Activated naive CD8-positive, alpha-beta T cell (primary cell): ENCODE data around the gene HIVEP2.
A peak's percentile ranks its signal among the peaks of the same experiment; 100 is the strongest.

Experiments used
- H3K27ac Mint-ChIP-seq: one replicate; pipeline ENCODE4 v1.8.0; 2021; ENCODE audit warnings: mixed read lengths
- H3K27me3 Mint-ChIP-seq: one replicate; pipeline ENCODE4 v1.8.0; 2021; ENCODE audit warnings: mixed read lengths
- H3K36me3 Mint-ChIP-seq: one replicate; pipeline ENCODE4 v1.8.0; 2021; ENCODE audit warnings: mixed read lengths
- H3K4me1 Mint-ChIP-seq: one replicate; pipeline ENCODE4 v1.8.0; 2021; ENCODE audit warnings: low read depth, mixed read lengths
- H3K4me3 Mint-ChIP-seq: one replicate; pipeline ENCODE4 v1.8.0; 2021; ENCODE audit warnings: mild to moderate bottlenecking, mixed read lengths
- H3K9me3 Mint-ChIP-seq: one replicate; pipeline ENCODE4 v1.8.0; 2021; ENCODE audit warnings: low read depth, mixed read lengths

Gene HIVEP2

DNA sequence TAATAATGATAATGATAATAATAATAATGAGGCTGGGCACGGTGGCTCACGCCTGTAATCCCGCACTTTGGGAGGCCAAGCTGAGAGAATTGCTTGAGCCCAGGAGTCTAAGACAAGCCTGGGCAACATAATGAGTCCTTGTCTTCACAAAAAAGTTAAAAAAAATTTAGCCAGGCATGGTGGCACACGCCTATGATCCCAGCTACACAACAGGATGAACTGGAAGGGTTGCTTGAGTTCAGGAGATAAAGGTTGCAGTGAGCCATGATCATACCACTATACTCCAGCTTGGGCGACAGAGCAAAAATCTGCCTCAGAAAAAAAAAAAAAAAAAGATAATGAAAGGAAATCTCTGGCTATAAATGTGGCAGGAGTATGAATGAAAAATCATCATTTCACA, 213.4 kb downstream of the HIVEP2 start:
- no peaks in the 10 kb centered on the region for H3K27me3 Mint-ChIP-seq
- no peaks in the 10 kb centered on the region for H3K36me3 Mint-ChIP-seq
- no peak overlapping the region for H3K27ac Mint-ChIP-seq
- H3K9me3 Mint-ChIP-seq, result peaks cover 3% of the 10 kb centered on the region
- no peak overlapping the region for H3K4me3 Mint-ChIP-seq
- H3K4me1 Mint-ChIP-seq, result peaks cover 34% of the 10 kb centered on the region

DNA sequence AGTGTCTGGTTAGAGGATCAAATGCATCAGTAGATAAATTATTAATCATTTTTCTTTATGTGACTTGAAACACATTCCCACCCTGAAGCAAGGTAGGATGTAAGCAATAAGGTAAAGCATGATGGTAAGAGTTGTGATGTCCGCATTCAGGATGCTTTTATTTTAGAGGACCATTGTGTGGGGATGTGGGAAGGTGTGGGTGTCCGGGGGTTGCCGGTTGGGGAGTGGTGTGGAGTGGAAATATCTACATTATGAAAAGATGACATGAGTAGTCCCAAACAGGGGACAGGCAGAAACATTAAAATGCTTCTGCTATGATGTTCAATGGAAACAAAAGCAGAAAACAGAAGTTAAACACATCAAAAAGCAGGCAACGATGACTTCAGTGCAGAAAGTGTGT, 215.4 kb downstream of the HIVEP2 start:
- no peak overlapping the region for H3K27ac Mint-ChIP-seq
- H3K4me3 Mint-ChIP-seq, result no peak overlapping the region
- peaks cover 3% of the 10 kb centered on the region for H3K9me3 Mint-ChIP-seq
- peaks cover 39% of the 10 kb centered on the region for H3K4me1 Mint-ChIP-seq
- H3K27me3 Mint-ChIP-seq, result no peaks in the 10 kb centered on the region
- no peaks in the 10 kb centered on the region for H3K36me3 Mint-ChIP-seq

DNA sequence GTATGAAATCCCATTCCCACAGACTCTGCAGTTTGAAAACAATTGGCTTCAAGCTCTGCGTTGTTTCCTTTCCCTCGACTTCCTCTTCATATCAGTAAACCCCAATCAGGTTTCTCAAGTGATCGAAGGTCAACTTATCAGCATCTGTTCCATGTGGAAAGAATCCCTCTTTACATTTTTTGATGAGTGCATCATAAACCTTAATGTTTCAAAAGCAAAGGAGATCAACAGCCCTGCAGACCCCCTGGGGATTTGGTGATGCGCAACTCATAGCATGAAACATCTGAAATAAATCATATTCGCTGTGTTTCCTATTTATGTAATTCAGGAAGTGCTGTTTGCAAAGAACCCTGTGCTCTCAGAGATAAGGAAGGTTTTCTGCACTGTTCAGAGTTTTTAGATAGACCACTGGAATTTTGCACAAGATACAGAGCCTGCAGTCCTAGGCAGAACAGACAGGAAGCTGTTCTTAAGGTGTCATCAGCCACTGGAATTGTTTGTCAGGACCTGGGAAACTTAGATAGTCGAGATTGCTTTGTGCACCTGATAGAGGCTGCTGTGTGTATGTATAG, 216.0 kb downstream of the HIVEP2 start:
- Mint-ChIP-seq H3K27me3 (no peaks in the 10 kb centered on the region), H3K4me3 (peak overlapping the region; percentile 51), H3K4me1 (peaks cover 39% of the 10 kb centered on the region), H3K27ac (no peak overlapping the region), H3K36me3 (no peaks in the 10 kb centered on the region), H3K9me3 (peaks cover 3% of the 10 kb centered on the region)

DNA sequence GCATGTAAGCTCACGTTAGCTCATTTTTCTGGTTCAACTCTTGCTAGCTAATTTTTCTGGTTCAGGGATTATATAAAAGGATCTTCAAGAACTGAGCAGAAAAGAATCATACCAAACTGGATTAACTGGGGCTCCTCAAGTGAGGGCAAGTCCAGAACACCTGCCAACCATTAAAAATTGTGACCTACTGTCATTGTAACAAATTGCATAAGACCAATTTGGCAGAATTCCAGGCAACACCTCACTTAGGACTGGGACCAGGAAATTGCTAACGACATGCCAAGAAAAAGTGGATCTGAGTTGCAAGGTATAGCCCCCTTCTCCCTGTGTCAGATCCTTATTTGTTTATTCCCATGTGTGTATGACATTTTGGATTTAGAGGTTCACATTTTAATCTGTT, 216.6 kb downstream of the HIVEP2 start:
- H3K9me3 Mint-ChIP-seq, result peaks cover 3% of the 10 kb centered on the region
- no peaks in the 10 kb centered on the region for H3K36me3 Mint-ChIP-seq
- H3K4me1 Mint-ChIP-seq, result peaks cover 39% of the 10 kb centered on the region
- no peaks in the 10 kb centered on the region for H3K27me3 Mint-ChIP-seq
- H3K4me3 Mint-ChIP-seq, result no peak overlapping the region
- H3K27ac Mint-ChIP-seq, result no peak overlapping the region

DNA sequence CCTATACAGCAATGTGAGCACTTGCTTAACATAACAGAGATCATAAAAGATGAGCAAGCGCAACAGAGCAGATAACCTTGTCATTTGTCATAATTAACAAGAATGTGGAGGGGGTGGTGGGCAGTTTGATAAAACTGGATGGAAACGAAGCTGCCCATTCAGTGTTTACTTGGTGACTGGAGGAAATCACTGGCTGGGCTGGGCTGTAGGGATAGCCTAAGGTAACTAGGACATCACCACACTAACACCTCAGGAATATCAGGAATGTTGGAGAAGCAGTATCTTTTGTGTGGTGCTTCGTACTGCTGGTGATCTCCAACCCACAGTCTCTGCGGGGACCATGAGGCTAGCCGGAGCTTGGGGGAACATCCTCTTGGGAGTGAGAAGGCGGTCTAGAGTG, 218.4 kb downstream of the HIVEP2 start:
- Mint-ChIP-seq H3K4me3 (no peak overlapping the region), H3K9me3 (no peaks in the 10 kb centered on the region), H3K4me1 (peaks cover 28% of the 10 kb centered on the region), H3K27ac (no peak overlapping the region), H3K36me3 (no peaks in the 10 kb centered on the region), H3K27me3 (no peaks in the 10 kb centered on the region)

DNA sequence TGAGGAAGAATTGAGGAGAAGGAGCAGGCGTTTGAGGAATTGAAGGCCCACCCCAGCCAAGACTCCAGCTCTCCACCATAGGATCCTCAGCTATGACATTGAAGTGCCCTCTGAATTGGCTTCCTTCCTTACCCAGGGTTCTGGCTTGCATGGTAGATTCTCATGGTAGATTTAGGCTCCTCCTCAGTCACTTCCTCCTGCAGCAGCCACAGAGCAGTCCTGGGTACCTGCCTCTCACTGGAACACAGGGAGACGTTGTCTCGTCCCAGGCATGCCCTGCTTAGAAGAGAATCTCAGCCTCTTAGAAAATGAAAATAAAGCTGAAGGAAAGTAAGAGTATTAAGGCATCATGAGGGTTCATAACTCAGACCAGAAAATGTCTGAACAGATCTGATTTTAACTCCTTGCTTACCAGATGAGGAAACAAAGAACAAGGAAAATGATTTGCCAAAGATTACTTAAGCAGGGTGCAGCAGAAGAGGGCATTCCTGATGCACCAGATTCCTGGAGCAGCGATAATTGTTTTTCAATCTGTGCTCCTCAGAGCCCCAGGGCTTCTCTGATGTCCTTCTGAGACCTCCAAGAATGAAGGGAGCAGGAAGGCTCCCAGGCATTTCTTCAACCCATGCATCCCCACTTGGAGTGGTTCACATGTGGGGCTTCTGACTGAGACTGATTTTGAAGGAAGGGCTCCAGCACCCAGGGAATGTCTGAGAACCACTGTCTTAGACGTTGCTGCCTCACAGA, 219.8 kb downstream of the HIVEP2 start:
- no peak overlapping the region for H3K4me3 Mint-ChIP-seq
- H3K27me3 Mint-ChIP-seq, result no peaks in the 10 kb centered on the region
- H3K27ac Mint-ChIP-seq, result no peak overlapping the region
- peaks cover 24% of the 10 kb centered on the region for H3K4me1 Mint-ChIP-seq
- H3K36me3 Mint-ChIP-seq, result no peaks in the 10 kb centered on the region
- H3K9me3 Mint-ChIP-seq, result no peaks in the 10 kb centered on the region

DNA sequence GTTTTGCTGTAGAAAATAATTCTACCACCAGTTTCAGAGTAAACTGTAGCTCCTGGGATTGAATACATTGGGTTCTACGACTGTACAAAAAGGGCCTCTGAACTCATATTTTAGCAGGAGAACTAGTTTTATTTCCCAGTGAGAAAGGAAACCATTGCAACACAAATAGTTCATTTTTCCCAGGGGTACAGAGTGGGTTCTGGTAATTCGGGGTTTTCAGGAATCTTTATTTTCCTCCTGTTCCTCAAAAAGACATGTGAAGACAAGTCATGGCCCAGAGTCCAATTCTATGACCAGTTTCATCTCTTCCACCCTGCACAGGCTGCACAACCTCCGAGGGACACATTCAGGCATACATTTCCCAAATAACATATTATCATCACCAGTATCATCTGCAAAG, 222.1 kb downstream of the HIVEP2 start:
- no peaks in the 10 kb centered on the region for H3K27me3 Mint-ChIP-seq
- H3K9me3 Mint-ChIP-seq, result peaks cover 15% of the 10 kb centered on the region
- H3K4me3 Mint-ChIP-seq, result no peak overlapping the region
- peaks cover 5% of the 10 kb centered on the region for H3K4me1 Mint-ChIP-seq
- H3K27ac Mint-ChIP-seq, result no peak overlapping the region
- peaks cover 10% of the 10 kb centered on the region for H3K36me3 Mint-ChIP-seq

DNA sequence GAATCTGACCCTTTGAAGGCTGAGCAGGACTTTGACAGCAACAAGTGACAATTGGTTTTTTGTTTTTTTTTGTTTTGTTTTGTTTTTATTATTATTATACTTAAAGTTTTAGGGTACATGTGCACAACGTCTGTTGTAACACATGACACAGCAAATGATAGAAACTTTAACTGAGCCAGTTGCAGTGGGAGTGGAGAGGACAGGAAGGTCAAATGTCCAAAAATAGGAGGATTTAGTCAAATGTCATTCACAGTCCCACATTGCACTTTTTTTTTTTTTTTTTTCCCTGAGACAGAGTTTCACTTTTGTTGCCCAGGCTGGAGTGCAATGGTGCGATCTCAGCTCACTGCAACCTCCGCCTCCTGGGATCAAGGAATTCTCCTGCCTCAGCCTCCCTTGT, 223.0 kb downstream of the HIVEP2 start:
- Mint-ChIP-seq H3K4me1 (peaks cover 5% of the 10 kb centered on the region), H3K9me3 (peaks cover 15% of the 10 kb centered on the region), H3K36me3 (peaks cover 10% of the 10 kb centered on the region), H3K27me3 (no peaks in the 10 kb centered on the region), H3K4me3 (no peak overlapping the region), H3K27ac (no peak overlapping the region)

DNA sequence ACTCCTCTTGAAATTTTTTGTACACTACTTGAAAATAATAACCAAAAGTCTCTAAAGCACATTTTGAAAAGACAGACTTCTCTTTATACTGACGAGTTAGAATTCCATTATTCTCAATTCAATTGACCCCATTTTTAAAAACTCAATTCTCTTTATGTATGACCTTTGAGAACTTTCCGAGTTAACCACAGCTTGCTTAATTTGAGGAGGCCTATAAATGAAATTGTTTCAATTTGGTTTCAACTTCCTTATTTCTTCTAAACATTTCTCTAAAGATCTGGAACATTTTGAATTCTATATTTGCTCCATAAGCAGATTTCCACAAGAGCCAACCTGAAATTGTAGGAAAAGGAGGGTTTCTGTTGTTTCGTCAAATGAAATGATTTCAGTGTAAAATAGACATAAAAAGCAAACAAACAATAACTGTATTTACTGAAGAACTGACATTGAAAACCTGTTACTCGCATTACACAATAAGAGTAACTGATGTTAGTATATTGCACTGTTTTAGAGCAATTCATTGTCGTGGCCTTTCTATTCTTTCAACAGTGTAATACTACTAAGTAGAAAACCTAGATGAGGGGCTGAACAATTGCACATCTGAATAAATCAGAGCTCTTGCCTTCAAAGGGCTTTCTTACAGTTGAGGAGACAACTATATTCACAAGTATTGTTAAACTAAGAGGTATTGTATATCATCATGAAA, 223.6 kb downstream of the HIVEP2 start:
- peaks cover 10% of the 10 kb centered on the region for H3K36me3 Mint-ChIP-seq
- peaks cover 15% of the 10 kb centered on the region for H3K9me3 Mint-ChIP-seq
- H3K4me3 Mint-ChIP-seq, result no peak overlapping the region
- no peak overlapping the region for H3K27ac Mint-ChIP-seq
- H3K4me1 Mint-ChIP-seq, result peaks cover 5% of the 10 kb centered on the region
- H3K27me3 Mint-ChIP-seq, result no peaks in the 10 kb centered on the region

DNA sequence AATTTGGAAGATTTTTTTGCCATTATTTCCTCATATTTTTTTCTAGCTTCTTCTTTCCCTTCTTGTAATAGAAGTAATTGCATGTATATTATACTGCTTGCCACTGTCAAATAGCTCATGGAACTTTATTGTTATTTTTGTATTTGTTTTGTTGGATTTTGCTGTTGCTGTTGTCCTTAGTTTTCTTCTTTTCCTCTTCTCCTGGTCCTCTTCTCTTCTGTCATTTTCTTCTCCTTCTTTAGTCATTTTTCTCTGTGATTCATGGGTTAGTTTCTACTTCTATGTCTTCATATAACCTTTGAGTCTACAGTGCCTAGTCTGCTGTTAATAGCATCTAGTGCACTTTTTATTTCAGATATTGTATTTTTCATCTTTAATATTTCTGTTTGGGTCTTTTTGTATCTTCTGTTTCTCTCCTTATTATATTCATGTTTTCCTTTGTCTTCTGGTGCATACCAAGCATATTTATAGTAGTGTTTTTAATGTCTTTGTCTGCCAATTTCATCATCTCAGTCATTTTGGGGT, 226.2 kb downstream of the HIVEP2 start:
- Mint-ChIP-seq H3K9me3 (peaks cover 15% of the 10 kb centered on the region), H3K27me3 (no peaks in the 10 kb centered on the region), H3K4me1 (peaks cover 5% of the 10 kb centered on the region), H3K27ac (no peak overlapping the region), H3K36me3 (peaks cover 10% of the 10 kb centered on the region), H3K4me3 (no peak overlapping the region)

DNA sequence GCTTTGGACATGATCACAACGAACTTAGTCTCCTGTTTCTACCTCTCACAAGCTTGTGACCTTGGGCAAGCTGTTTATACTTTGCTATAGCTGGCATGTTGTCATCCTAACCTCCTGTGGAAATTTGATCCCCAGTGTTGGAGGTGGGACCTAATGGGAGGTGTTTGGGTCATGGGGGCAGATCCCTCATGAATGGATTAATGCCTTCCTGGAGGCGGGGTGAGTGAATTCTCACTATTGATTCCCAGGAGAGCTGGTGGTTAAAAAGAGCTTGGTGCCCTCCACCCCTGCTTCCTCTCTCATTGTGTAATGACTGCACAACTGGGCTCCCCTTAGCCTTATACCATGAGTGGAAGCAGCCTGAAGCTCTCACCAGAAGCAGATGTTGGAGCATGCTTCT, 228.9 kb downstream of the HIVEP2 start:
- peaks cover 15% of the 10 kb centered on the region for H3K9me3 Mint-ChIP-seq

DNA sequence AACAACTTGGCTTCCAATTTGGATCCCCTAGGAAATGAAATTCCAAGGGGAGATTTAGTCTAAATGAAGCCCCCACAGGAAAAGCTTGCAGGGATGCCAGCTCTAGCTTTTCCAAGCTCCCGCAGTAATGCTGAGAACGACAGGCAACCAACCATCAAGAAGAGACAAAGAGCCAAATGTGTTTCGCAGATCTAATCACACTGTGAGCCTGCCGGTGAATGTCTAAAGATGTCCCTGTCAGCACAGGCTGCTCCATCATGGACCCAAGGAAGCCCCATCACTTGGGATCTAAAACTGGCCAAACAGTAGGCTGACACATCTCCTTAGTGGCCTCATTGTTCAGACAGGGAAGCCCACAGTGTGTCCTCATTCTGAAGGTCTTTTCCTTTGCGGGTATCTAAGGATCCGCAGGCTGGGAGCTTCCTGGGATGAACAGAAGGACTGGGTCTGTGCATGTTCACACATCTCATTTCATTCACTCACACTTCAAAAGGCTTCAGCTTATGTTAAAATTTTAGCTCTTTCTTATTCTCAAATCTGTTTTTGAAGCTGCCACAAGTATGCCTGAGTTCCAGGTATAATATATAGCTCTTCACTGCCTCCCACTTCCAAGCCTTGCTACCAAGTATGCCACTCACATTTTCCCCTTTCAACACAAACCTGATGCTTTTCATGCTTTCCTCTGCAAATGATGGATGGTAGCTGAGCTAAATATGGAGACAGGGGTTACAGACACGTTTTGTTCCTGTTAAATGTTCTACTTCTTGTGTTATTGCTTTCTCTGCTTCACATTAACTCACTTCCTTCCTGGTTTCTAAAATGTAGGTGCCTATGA, 229.8 kb downstream of the HIVEP2 start:
- Mint-ChIP-seq H3K4me1 (peaks cover 5% of the 10 kb centered on the region), H3K27me3 (no peaks in the 10 kb centered on the region), H3K27ac (no peak overlapping the region), H3K4me3 (no peak overlapping the region), H3K9me3 (peaks cover 15% of the 10 kb centered on the region), H3K36me3 (peaks cover 10% of the 10 kb centered on the region)

More for the DNA sequence above, 228.9 kb downstream of the HIVEP2 start:
- peaks cover 5% of the 10 kb centered on the region for H3K4me1 Mint-ChIP-seq
- H3K4me3 Mint-ChIP-seq, result no peak overlapping the region
- H3K36me3 Mint-ChIP-seq, result peaks cover 10% of the 10 kb centered on the region
- no peak overlapping the region for H3K27ac Mint-ChIP-seq
- no peaks in the 10 kb centered on the region for H3K27me3 Mint-ChIP-seq

DNA sequence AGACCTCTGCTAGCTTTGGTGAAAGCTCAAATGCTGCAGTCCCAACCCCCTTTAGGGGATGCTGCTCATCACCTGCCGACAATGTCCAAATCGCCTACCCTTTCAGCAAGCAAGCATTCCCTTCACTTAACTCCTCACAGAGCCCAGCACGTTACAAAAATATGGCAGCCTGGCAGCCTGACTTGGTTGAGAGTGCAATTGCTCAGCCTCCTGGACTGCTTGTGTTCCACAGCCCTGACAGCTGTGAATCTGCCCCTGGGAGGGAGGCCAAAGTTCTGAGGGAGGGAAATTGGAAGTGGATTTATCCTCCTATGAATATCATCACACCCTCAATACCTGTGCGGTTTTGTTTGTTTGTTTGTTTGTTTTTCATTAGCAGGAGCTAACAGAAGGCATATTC, 231.0 kb downstream of the HIVEP2 start:
- H3K27ac Mint-ChIP-seq, result no peak overlapping the region
- peaks cover 5% of the 10 kb centered on the region for H3K4me1 Mint-ChIP-seq
- no peak overlapping the region for H3K4me3 Mint-ChIP-seq
- no peaks in the 10 kb centered on the region for H3K27me3 Mint-ChIP-seq
- H3K9me3 Mint-ChIP-seq, result peaks cover 7% of the 10 kb centered on the region
- peaks cover 6% of the 10 kb centered on the region for H3K36me3 Mint-ChIP-seq

DNA sequence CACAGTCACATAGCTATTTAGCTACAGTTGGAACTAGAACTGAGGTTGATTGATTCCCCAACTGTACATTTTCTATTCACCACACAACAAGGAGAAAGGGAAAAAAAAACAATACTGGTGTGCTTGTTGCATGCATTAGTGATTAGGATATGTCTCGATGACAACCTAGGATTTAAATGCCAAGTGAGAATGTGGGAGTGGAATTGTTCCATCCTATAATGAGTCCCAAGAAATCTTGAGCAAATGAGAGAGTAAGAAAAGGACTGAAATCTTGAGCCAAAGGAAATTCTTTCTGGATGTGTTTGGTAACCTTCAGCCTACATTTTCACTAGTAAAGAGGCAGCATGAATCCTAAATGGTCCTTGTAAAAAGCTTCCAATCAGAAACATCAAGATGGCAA, 232.7 kb downstream of the HIVEP2 start:
- peaks cover 9% of the 10 kb centered on the region for H3K4me1 Mint-ChIP-seq
- no peak overlapping the region for H3K4me3 Mint-ChIP-seq
- no peaks in the 10 kb centered on the region for H3K9me3 Mint-ChIP-seq
- H3K27me3 Mint-ChIP-seq, result no peaks in the 10 kb centered on the region
- no peaks in the 10 kb centered on the region for H3K36me3 Mint-ChIP-seq
- H3K27ac Mint-ChIP-seq, result no peak overlapping the region

DNA sequence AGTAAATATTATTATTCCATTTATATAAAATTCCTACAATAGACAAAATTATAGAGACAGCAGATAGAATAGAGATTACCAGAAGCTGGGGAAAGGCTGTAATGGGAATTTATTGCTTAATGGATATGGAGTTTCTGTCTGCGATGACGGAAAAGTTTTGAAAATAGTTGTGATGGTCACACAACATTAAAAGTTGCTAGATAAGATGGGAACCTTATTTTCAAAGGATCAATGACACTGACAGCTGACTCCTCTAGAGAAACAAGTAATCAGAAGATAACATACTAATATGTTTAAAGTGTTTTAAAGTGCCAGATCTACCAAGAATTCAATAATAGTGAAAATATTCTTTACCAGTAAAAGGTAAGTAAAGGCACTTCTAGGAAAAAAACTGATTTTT, 236.3 kb downstream of the HIVEP2 start:
- no peak overlapping the region for H3K27ac Mint-ChIP-seq
- H3K4me3 Mint-ChIP-seq, result no peak overlapping the region
- H3K36me3 Mint-ChIP-seq, result no peaks in the 10 kb centered on the region
- peaks cover 15% of the 10 kb centered on the region for H3K4me1 Mint-ChIP-seq
- no peaks in the 10 kb centered on the region for H3K27me3 Mint-ChIP-seq
- no peaks in the 10 kb centered on the region for H3K9me3 Mint-ChIP-seq
